ENCODE results near the gene ZP3.
"Not testable (repeated sequence)": the region's sequence is repeated elsewhere in the genome, so short reads cannot be mapped to it uniquely, and the experiment has no call there.

Gene ZP3

GRCh38 chr7:76424413-76425111, at the start of gene ZP3:
TSS of gene ZP3 (plus strand) at chr7:76424950. CDS start at chr7:76424965, 15 bp downstream.
- no peak for DNase-seq (ENCODE audit: low read depth)

DNA sequence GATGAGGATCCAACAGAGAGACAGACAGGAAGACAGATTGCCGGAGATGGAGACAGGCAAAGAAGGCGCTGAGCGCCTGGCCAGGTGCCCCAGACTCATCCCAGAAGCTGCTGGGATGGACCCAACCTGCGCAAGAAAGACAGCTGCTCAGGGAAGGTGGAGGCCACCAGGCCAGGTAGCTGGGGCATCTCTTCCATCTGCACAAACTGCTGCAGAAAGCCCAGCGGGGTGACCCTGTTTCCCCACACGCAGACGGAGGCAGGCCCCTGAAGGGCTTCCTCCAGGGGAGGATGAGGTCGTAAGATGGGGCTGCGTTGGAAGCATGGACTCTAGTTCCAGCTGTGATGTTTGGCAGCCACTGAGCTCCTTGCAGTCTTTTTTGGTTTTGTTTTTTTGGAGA, 49.5 kb upstream of the ZP3 start:
- DNase-seq (ENCODE audit: low read depth): no peak

- no peak for DNase-seq (ENCODE audit: low read depth)
Observed at GRCh38 chr7:76377186-76377918, 47.4 kb upstream of the ZP3 start.

- no peak for DNase-seq (ENCODE audit: low read depth)
Observed at GRCh38 chr7:76380623-76380966, 44.2 kb upstream of the ZP3 start.

DNA sequence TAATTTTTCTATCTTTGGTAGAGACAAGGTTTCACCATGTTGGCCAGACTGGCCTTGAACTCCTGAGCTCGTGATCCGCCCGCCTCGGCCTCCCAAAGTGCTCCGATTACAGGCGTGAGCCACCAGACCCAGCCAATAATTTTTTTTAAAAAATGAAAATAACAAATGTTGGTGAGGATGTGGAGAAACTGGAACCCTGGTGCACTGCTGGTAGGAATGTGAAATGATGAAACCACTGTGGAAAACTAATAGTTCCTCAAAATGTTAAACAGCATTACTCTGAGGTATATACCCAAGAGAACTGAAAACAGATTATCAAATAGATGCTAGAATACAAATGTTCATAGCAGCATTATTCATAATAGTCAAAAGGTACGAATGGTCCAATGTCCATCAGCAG, 42.9 kb upstream of the ZP3 start:
- DNase-seq (ENCODE audit: low read depth): no peak

DNA sequence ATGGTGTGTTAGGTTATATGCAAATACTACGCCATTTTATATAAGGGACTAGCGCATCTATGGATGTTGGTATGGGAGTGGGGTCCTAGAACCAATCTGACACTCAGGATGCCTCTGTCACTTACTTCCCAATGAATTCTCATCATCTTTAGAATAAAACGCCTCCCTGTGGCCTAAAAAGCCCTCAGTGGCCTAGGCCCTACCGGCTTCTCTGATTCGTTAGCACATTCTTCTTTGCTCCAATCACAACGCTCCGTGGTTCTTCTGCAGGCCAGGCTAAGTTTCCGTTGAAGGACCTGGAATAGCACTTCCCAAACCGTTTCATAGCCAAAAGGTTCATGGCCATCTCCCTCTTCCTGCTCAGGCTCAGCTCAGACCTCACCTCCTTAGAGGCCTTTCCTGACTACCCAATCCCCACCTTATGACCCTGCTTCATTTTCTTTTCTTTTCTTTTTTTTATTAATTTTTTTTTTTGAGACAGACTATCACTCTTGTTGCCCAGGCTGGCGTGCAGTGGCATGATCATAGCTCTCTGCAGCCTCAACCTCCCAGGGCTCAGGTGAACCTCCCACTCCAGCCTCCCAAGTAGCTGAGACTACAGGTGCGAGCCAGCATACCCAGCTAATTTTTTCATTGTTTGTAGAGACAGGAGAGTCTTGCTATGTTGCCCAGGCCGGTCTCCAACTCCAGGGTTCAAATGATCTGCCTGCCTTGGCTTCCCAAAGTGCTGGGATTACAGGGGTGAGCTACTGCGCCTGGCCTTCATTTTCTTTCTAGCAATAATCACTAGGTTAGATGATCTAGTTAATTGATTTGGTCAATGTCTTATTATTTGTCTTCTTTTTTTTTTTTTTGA, 41.4 kb upstream of the ZP3 start:
- no peak for DNase-seq (ENCODE audit: low read depth)

DNA sequence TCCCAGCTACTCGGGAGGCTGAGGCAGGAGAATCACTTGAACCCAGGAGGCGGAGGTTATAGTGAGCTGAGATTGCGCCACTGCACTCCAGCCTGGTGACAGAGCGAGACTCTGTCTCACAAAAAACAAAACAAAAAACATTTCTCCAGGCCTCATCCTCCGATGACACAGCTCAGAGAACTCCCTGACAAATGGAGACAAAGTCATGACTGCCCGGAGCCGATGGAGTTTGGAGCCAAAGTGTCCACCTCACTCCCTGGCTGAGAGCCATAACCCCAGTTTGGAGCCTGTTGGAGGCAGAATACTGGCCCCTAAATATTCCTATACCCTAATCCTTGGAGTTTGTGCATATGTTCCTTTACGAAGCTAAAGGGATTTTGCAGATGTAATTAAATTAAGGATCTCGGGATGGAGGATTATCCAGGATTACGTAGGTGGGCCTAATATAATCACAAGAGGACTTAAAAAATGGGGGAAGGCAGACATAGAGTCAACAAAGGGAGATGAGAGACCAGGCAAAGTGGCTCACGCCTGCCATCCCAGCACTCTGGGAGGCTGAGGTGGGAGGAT, 38.0 kb upstream of the ZP3 start:
- peak; percentile 62 for DNase-seq (ENCODE audit: low read depth)

- not testable (repeated sequence) for DNase-seq (ENCODE audit: low read depth)
Observed at GRCh38 chr7:76387789-76388188, 37.0 kb upstream of the ZP3 start.

DNA sequence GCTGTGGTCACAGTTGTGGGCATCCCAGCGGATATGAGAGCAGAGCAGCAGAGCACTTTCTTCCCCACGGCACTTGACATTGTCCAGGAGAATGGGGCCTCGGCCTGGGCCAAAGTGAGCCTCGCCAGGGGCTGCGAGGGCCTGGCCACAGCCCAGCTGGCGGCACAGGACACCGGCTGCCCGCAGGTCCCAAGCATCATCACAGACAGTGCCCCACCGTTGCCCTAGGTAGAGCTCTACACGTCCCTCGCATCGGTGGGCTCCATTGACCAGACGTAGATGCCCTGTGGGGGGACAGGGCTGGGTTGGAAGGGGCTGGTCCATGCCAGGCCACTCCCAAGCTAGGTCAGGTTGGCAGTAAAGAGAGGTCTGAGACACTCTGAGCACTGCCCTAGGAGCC, 34.7 kb upstream of the ZP3 start:
- no peak for DNase-seq (ENCODE audit: low read depth)

DNA sequence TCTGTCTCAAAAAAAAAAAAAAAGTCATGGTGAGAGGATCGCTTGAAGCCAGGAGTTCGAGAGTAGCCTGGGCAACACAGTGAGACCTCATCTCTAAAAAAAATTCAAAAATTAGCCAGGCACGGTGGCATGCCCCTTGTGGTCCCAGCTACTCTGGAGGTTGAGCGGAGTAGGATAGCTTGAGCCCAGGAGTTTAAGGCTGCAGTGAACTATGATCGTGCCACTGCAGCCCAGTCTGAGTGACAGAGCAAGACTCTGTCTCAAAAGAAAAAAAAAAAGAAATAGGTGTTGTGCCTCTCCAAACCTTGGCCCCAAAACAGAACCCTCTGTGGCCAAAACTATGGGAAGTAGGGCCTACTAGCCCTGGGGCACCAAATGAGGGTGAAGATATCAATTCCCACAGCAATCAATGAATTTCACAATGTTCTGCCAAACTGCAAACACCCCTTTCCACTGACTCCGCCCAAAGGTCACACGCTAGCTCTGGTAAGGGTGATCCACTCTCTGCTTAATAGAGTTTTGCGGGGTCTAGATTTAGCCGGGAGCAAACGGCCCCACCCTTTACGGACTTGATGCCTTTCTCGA, 32.1 kb upstream of the ZP3 start:
- no peak for DNase-seq (ENCODE audit: low read depth)

- DNase-seq (ENCODE audit: low read depth): peak; percentile 76
Observed at GRCh38 chr7:76393116-76394031, 31.4 kb upstream of the ZP3 start.

DNA sequence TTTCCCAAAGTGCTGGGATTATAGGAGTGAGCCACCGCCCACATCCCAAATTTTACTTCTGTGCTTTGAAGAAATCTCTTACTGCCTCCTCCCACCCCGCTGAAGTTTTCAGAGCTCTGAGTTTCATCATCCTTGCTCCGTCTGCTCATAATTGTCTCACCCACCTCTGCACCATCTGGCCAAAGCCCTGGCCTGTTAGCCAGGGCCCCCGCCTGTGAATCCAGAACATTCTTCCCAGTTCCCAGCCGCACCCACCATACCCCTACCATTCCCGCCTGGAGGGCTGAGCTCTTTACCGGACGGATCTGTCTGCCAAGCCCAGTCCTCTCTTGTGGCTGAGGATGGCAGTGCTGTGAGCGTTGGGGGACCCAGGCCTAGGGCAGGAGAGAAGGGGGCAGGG, 29.8 kb upstream of the ZP3 start:
- no peak for DNase-seq (ENCODE audit: low read depth)

GRCh38 chr7:76395605-76395964, 29.2 kb upstream of the ZP3 start:
- not testable (repeated sequence) for DNase-seq (ENCODE audit: low read depth)

- no peak for DNase-seq (ENCODE audit: low read depth)
Observed at GRCh38 chr7:76395965-76396726, 28.6 kb upstream of the ZP3 start.

- no peak for DNase-seq (ENCODE audit: low read depth)
Observed at GRCh38 chr7:76396864-76397263, 27.9 kb upstream of the ZP3 start.

GRCh38 chr7:76397409-76398183, 27.2 kb upstream of the ZP3 start:
- DNase-seq (ENCODE audit: low read depth): no peak

GRCh38 chr7:76400248-76400647, 24.5 kb upstream of the ZP3 start:
- no peak for DNase-seq (ENCODE audit: low read depth)

DNA sequence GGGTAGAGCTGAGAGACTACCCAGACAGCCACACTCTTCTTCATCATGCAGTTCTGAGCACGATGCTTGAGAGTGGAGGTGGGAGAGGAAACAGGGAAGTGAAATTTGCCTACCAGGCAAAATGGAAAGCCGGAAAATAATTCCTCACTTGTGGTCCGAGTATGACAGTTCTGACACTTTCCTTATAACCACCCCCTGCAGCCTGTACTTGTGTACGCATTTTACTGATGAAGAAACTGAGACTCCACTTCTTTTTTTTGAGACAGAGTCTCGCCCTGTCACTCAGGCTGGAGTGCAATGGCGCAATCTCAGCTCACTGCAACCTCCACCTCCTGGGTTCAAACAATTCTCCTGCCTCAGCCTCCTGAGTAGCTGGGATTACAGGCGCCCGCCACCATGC, 21.7 kb upstream of the ZP3 start:
- not testable (repeated sequence) for DNase-seq (ENCODE audit: low read depth)

- no peak for DNase-seq (ENCODE audit: low read depth)
Observed at GRCh38 chr7:76403780-76404494, 20.8 kb upstream of the ZP3 start.
